ENCODE data around the gene COL25A1. TPM values are rescaled to one million over a fixed set of nuclear protein-coding genes. Genes with fewer than 3 reads are reported as not detected.

COL25A1 gene
- total RNA-seq, 1 experiment from 2014 or later: not detected

DNA sequence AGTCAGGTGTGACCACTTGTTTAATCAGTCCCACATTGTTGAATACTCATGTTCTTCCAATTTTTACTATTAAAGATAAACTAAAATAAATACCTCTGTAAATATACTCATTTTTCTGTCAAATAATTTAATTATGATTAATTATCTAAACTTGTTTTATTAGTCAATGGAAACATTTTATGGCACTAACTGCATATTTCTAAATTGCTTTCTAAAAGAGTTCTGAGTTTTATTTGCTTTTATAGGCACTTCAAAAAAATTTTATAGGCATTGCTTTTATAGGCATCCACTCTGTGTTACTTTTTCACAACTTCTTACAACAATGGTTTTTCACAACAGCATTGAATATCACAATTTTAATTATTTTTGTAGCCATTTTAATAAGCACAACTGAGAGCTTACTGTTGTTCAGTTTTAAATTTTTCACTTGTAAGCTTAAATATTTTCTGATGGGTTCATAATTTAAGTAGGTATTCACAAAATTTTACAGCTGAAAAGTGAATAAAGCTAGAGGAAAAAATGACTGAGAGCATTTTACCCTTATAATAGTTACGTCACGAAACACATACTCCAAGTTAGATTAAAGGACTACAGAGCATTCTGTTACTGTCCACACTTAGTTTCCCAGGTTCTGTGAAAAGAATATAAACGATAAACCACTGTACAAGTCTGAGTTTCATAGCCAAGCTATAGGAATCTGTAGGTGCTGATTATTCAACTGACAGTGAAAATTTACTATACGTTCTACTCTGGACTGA, 398.8 kb downstream of the COL25A1 start:
- DNase-seq (ENCODE audit: low read depth, low spot score) (no peak), ATAC-seq (no peak)
- ChIA-PET POLR2A (no interaction called here), CTCF (no interaction called here)
- Histone ChIP-seq H3K4me3 (ENCODE audit: low read depth in 2 of 2, low read length in 2 of 2) (no peak overlapping the region), H3K36me3 (ENCODE audit: control insufficient read depth, insufficient read depth, low read length) (no peaks in the 10 kb centered on the region; the same call in 1 of the 2 replicates), H3K9me3 (ENCODE audit: control insufficient read depth, insufficient read depth, low read depth, low read length) (no peaks in the 10 kb centered on the region), H3K27ac (ENCODE audit: low read length) (no peak overlapping the region), H3K27me3 (ENCODE audit: control insufficient read depth, insufficient read depth, low read length) (no peaks in the 10 kb centered on the region), H3K4me1 (ENCODE audit: control insufficient read depth, insufficient read depth, low read length) (no peaks in the 10 kb centered on the region)
- intact Hi-C loops (cut with micrococcal nuclease; ENCODE audit: unreplicated experiment) (no loop called here), in situ Hi-C loops (cut with HindIII; ENCODE audit: low pct_unique_long_range_greater_than_20kb, low sequenced_read_pairs) (no loop called here)
- BruUV-seq (replicated peaks): no TSS peak
- TF ChIP-seq CTCF (IDR thresholded peaks at IDR 0.05) (no peak), POLR2AphosphoS5 (IDR thresholded peaks at IDR 0.05; ENCODE audit: low read depth, low read length) (no peak), REST (IDR thresholded peaks at IDR 0.05; ENCODE audit: insufficient read depth in 1 of 2, low read depth in 2 of 2, low read length in 1 of 2) (no peak), TCF7L2 (IDR thresholded peaks at IDR 0.05; ENCODE audit: low read depth, low read length) (no peak), SIN3A (IDR thresholded peaks at IDR 0.05; ENCODE audit: borderline replicate concordance, insufficient read depth, low read depth, low read length) (no peak)

- intact Hi-C loops (cut with micrococcal nuclease; ENCODE audit: unreplicated experiment): no loop called here
- Histone ChIP-seq H3K27me3 (ENCODE audit: control insufficient read depth, insufficient read depth, low read length) (no peaks in the 10 kb centered on the region), H3K27ac (ENCODE audit: low read length) (no peak overlapping the region), H3K36me3 (ENCODE audit: control insufficient read depth, insufficient read depth, low read length) (no peaks in the 10 kb centered on the region; the same call in 1 of the 2 replicates), H3K9me3 (ENCODE audit: control insufficient read depth, insufficient read depth, low read depth, low read length) (no peaks in the 10 kb centered on the region), H3K4me3 (ENCODE audit: low read depth in 2 of 2, low read length in 2 of 2) (no peak overlapping the region), H3K4me1 (ENCODE audit: control insufficient read depth, insufficient read depth, low read length) (no peaks in the 10 kb centered on the region)
- ChIA-PET CTCF (no interaction called here), POLR2A (no interaction called here)
- in situ Hi-C loops (cut with HindIII; ENCODE audit: low pct_unique_long_range_greater_than_20kb, low sequenced_read_pairs): no loop called here
- DNase-seq (ENCODE audit: low read depth, low spot score) (no peak), ATAC-seq (no peak)
- no peak for TF ChIP-seq SIN3A (IDR thresholded peaks at IDR 0.05; ENCODE audit: borderline replicate concordance, insufficient read depth, low read depth, low read length)
- no peak for TF ChIP-seq POLR2AphosphoS5 (IDR thresholded peaks at IDR 0.05; ENCODE audit: low read depth, low read length)
- no peak for TF ChIP-seq TCF7L2 (IDR thresholded peaks at IDR 0.05; ENCODE audit: low read depth, low read length)
- TF ChIP-seq REST (IDR thresholded peaks at IDR 0.05; ENCODE audit: insufficient read depth in 1 of 2, low read depth in 2 of 2, low read length in 1 of 2): no peak
- no peak for TF ChIP-seq CTCF (IDR thresholded peaks at IDR 0.05)
- BruUV-seq (replicated peaks): no TSS peak
These were observed 399.7 kb downstream of the COL25A1 start for GRCh38 chr4:108902769-108903168.

All from Panc1 (cell line).